GM18519 (cell line): Measurements from ENCODE around the gene TPM1.

Source experiments
- ATAC-seq: cut with Tn5 transposase; IDR thresholded peaks from one replicate; pipeline ENCODE4 v1.9.1; 2021; ENCODE audit warnings: mild to moderate bottlenecking, moderate library complexity; ENCODE audit not compliant: unreplicated experiment, low FRiP score

The TPM1 gene

GRCh38 chr15:63015618-63016017 lies 26.9 kb upstream of the TPM1 start:
- ATAC-seq: no peak

GRCh38 chr15:63016234-63016633 lies 26.3 kb upstream of the TPM1 start:
- ATAC-seq: no peak

- ATAC-seq: no peak
These were observed 23.9 kb upstream of the TPM1 start for GRCh38 chr15:63018639-63019038.

GRCh38 chr15:63019511-63020109 lies 22.9 kb upstream of the TPM1 start:
- no peak for ATAC-seq

GRCh38 chr15:63020128-63020527 lies 22.4 kb upstream of the TPM1 start:
- no peak for ATAC-seq

GRCh38 chr15:63020759-63021430 lies 21.7 kb upstream of the TPM1 start:
- ATAC-seq: no peak

GRCh38 chr15:63022181-63022580 lies 20.4 kb upstream of the TPM1 start:
- no peak for ATAC-seq

- ATAC-seq: no peak
These were observed 19.9 kb upstream of the TPM1 start for GRCh38 chr15:63022663-63023062.

GRCh38 chr15:63023351-63023945 lies 19.1 kb upstream of the TPM1 start:
- ATAC-seq: no peak

- ATAC-seq: no peak
These were observed 17.1 kb upstream of the TPM1 start for GRCh38 chr15:63025460-63025859.

- no peak for ATAC-seq
These were observed 14.9 kb upstream of the TPM1 start for GRCh38 chr15:63027646-63028045.

- no peak for ATAC-seq
These were observed 14.0 kb upstream of the TPM1 start for GRCh38 chr15:63028442-63029110.

- ATAC-seq: no peak
These were observed 12.9 kb upstream of the TPM1 start for GRCh38 chr15:63029676-63030075.

GRCh38 chr15:63030101-63030551 lies 12.4 kb upstream of the TPM1 start:
- ATAC-seq: no peak

GRCh38 chr15:63034578-63034977 lies 8.0 kb upstream of the TPM1 start:
- ATAC-seq: no peak

- ATAC-seq: no peak
These were observed 7.3 kb upstream of the TPM1 start for GRCh38 chr15:63035253-63035652.

- no peak for ATAC-seq
These were observed 6.6 kb upstream of the TPM1 start for GRCh38 chr15:63035977-63036376.

- ATAC-seq: no peak
These were observed 4.4 kb upstream of the TPM1 start for GRCh38 chr15:63037976-63038720.

- ATAC-seq: no peak
These were observed 3.4 kb upstream of the TPM1 start for GRCh38 chr15:63038926-63039673.

- no peak for ATAC-seq
These were observed 2.7 kb upstream of the TPM1 start for GRCh38 chr15:63039811-63040210.
